ENCODE measurements around the gene SRP68.

DNA sequence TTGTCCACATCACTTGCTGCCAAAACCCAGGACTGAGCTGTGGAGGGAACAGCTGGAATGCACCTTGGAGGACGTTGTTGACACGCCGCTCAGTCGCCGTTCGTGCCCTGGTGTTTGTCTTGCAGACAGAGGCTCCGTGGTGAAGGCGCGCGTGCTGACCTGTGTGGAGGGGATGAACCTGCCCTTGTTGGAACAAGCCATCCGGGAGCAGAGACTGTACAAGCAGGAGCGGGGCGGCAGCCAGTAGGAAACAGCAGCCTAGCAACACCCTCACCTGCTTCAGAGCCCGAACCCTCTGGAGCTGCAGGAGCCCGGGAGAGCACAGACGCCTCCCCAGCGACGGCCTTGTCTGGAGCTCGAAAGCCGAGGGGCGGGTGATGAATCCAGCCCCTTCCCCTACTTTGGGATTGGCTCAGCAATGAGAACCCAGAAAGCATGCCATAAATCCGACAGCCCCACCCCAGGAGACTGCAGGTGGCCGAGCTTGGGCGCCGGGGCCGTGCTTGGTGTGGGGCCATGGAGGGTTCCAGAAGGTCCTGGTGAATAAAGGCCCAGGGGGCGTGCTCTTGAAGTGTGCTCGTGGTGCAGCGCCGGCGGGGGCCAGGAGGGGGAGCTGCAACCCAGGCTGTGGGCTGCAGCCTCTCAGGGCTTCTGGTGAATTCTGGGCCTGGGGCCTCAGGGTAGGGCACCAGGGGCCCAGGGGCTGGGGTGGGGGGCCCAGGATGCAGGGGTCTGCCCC, 72.1 kb downstream of the SRP68 start:
- TF ChIP-seq KLF7 (tag by site-specific recombination; IDR thresholded peaks at IDR 0.05; ENCODE audit: borderline replicate concordance) (no peak), ZNF530 (tag by site-specific recombination; IDR thresholded peaks at IDR 0.05; ENCODE audit: low read depth) (no peak), ZNF777 (tag by site-specific recombination; IDR thresholded peaks at IDR 0.05; ENCODE audit: borderline replicate concordance) (no peak), ZNF302 (tag by site-specific recombination; IDR thresholded peaks at IDR 0.05; ENCODE audit: low read depth) (no peak), YY1 (tag by site-specific recombination; IDR thresholded peaks at IDR 0.05) (no peak), ZFP3 (tag by site-specific recombination; IDR thresholded peaks at IDR 0.05; ENCODE audit: low read depth) (no peak), ZNF16 (tag by site-specific recombination; IDR thresholded peaks at IDR 0.05; ENCODE audit: low read depth) (no peak), GLI2 (tag by site-specific recombination; IDR thresholded peaks at IDR 0.05; ENCODE audit: borderline replicate concordance, low read depth) (no peak), ZNF174 (tag by site-specific recombination; IDR thresholded peaks at IDR 0.05) (no peak)
- TF ChIP-seq, protein P1, sequence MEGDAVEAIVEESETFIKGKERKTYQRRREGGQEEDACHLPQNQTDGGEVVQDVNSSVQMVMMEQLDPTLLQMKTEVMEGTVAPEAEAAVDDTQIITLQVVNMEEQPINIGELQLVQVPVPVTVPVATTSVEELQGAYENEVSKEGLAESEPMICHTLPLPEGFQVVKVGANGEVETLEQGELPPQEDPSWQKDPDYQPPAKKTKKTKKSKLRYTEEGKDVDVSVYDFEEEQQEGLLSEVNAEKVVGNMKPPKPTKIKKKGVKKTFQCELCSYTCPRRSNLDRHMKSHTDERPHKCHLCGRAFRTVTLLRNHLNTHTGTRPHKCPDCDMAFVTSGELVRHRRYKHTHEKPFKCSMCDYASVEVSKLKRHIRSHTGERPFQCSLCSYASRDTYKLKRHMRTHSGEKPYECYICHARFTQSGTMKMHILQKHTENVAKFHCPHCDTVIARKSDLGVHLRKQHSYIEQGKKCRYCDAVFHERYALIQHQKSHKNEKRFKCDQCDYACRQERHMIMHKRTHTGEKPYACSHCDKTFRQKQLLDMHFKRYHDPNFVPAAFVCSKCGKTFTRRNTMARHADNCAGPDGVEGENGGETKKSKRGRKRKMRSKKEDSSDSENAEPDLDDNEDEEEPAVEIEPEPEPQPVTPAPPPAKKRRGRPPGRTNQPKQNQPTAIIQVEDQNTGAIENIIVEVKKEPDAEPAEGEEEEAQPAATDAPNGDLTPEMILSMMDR (tag by site-specific recombination; IDR thresholded peaks at IDR 0.05), result peak; percentile 78
- TF ChIP-seq, protein P2, sequence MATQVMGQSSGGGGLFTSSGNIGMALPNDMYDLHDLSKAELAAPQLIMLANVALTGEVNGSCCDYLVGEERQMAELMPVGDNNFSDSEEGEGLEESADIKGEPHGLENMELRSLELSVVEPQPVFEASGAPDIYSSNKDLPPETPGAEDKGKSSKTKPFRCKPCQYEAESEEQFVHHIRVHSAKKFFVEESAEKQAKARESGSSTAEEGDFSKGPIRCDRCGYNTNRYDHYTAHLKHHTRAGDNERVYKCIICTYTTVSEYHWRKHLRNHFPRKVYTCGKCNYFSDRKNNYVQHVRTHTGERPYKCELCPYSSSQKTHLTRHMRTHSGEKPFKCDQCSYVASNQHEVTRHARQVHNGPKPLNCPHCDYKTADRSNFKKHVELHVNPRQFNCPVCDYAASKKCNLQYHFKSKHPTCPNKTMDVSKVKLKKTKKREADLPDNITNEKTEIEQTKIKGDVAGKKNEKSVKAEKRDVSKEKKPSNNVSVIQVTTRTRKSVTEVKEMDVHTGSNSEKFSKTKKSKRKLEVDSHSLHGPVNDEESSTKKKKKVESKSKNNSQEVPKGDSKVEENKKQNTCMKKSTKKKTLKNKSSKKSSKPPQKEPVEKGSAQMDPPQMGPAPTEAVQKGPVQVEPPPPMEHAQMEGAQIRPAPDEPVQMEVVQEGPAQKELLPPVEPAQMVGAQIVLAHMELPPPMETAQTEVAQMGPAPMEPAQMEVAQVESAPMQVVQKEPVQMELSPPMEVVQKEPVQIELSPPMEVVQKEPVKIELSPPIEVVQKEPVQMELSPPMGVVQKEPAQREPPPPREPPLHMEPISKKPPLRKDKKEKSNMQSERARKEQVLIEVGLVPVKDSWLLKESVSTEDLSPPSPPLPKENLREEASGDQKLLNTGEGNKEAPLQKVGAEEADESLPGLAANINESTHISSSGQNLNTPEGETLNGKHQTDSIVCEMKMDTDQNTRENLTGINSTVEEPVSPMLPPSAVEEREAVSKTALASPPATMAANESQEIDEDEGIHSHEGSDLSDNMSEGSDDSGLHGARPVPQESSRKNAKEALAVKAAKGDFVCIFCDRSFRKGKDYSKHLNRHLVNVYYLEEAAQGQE (tag by site-specific recombination; IDR thresholded peaks at IDR 0.05), result no peak
- TF ChIP-seq, protein P3, sequence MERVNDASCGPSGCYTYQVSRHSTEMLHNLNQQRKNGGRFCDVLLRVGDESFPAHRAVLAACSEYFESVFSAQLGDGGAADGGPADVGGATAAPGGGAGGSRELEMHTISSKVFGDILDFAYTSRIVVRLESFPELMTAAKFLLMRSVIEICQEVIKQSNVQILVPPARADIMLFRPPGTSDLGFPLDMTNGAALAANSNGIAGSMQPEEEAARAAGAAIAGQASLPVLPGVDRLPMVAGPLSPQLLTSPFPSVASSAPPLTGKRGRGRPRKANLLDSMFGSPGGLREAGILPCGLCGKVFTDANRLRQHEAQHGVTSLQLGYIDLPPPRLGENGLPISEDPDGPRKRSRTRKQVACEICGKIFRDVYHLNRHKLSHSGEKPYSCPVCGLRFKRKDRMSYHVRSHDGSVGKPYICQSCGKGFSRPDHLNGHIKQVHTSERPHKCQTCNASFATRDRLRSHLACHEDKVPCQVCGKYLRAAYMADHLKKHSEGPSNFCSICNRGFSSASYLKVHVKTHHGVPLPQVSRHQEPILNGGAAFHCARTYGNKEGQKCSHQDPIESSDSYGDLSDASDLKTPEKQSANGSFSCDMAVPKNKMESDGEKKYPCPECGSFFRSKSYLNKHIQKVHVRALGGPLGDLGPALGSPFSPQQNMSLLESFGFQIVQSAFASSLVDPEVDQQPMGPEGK (tag by site-specific recombination; IDR thresholded peaks at IDR 0.05), result no peak
- TF ChIP-seq, protein P4, sequence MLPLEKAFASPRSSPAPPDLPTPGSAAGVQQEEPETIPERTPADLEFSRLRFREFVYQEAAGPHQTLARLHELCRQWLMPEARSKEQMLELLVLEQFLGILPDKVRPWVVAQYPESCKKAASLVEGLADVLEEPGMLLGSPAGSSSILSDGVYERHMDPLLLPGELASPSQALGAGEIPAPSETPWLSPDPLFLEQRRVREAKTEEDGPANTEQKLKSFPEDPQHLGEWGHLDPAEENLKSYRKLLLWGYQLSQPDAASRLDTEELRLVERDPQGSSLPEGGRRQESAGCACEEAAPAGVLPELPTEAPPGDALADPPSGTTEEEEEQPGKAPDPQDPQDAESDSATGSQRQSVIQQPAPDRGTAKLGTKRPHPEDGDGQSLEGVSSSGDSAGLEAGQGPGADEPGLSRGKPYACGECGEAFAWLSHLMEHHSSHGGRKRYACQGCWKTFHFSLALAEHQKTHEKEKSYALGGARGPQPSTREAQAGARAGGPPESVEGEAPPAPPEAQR (tag by site-specific recombination; IDR thresholded peaks at IDR 0.05), result no peak

Data from HEK293 (cell line).